Stimulated activated CD4-positive, alpha-beta T cell treated with anti-CD3 and anti-CD28 coated beads, Interleukin-2, amount 100 ng/mL, for 48 hours (primary cell): ENCODE results near the gene CCSAP.
"Not testable (repeated sequence)": the region's sequence is repeated elsewhere in the genome, so short reads cannot be mapped to it uniquely, and the experiment has no call there.

Experiments
- DNase-seq, 2 donors: peaks; one replicate each; pipeline ENCODE4 v3.0.0-alpha.2; 2020

CCSAP gene

DNA sequence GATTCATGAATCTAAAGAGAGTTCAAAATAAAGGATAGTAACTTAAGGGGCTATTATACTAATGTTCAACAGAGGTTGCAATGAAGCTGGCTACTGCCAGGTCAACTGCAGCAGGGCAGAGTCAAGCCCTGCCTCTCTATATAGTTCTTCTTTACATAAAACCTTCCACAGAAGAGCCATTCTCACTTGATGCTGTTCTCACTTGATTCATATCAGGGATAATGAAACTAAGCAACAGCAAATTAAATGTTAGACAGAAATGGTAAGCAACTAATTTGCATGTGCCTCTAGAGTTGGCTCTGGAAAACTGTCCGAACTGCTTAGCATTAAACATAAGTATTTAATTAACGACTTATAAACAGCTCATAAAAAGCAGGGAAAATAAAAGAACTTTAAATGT is 17.4 kb downstream of the CCSAP start:
- DNase-seq, result no peak

DNA sequence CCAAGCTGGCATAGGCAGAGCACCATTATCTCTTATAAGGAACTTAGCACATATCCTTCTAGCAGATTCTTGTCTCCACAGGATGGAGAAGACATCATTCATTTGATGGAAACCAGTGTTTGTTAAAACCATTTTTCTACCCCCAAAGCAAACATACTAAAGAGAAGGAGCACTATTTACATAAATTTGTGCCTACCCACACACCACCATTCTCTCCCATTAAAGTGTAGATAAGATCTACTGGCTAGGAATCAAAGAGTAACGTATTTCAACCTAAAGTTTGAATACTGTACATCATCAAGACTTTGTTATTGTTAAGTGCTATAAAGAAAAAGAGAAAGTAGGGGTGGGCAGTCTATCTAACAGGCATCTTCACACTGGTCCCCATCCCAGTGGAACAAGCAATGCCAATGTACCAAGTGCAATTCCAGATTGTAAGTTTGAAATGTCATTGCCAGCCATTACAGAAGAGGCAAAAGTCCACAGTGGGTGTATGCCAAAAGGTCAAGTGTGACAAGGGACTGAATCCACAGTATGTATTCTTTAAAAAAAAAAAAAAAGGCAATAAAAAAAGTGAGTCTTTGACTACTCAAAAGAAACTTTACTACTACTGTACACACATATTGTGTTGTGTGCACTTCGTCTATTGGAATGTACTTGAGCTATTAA is 18.8 kb downstream of the CCSAP start:
- DNase-seq, result no peak

DNA sequence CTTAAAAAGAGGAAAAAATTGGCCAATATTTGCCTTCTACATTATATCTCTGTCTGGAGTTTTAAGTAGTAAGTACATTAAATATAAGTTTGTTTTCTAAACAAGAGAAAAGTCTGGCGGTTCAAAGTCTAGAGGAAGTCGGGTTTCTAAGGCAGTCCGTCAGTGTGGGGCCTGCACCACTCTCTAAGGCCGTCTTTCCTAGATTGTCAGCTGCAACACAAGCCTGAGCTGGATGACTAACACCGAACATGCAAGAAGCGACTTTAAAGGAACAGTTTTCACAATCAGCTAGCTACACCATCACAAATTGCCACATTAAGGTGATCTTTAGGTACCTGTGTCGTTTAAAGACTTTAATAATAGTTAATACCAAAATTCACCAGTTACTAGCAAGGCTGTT is 19.6 kb downstream of the CCSAP start:
- no peak for DNase-seq

DNA sequence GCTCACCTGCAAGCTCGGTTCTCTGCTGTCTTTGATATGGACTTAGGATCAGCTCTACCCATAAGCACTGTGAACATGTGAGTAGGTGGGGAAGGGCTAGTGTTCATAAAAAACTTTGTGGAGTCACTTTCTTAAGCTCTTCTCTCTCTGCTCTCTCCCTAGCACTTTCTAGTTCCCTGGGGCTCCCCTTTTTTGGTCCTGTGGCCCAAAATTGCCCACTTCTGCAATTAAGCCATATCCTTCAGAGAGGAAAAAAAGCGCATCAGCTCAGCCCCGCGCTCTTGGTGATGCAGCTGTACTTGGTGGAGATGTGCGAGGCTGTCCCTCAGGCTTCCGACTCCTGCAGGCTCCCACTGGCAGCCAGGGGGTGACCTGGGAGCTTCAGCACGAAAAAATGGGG is 23.4 kb downstream of the CCSAP start:
- DNase-seq, result no peak

DNA sequence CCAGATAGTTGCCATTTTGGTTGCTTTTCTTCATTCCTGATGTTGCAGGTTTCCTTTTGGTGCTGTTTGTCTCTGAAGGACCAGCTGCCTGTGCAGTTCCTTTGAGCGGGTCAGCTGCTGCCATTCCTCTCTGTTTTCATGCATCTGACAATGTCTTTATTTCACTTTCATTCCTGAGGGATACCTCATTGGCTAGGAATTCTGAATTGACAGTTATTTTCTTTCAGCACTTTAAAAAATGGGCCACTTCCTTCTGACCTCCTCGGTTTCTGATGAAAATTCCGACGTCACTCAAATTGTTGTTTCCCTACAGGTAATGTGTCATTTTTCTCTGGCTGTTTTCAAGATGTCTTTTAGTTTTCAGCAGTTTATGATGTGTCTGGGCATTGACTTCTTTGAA is 24.8 kb downstream of the CCSAP start:
- no peak for DNase-seq

DNA sequence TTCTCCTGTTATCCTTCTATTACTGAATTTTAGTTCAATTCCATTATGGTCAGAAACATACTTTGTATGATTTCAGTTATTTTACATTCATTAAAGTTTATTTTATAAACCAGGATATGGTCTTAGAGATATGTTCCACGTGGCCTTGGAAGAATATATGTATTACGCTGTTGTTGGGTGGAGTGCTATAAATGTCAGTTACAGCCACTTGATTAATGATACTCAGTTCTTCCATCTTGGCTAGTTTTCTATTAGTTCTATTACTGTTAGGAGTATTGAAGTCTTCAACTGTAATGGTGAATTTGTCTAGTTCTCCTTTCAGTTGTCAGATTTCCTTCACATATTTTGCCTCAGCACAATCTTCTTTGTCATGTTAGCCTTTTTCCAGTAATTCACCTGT is 26.7 kb downstream of the CCSAP start:
- DNase-seq, result no peak

DNA sequence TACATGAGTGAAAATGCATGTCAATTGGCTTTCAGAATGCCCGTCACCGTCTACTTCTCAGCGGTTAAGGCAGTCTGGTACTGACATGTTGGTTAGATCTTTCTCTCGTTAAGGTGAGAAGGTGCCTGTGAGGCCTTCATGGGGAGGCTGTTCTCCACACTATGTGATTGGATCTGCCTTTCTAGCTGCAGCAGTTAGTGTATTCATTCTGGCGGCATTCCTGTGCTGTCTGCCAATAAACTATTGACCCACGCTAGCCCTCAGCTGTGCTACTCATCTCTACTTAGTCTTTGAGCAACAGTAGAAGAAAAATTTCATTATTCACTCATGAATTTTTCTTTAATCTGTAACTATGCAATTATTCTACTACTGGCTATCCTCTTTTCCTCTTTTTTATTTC is 32.0 kb downstream of the CCSAP start:
- DNase-seq, result no peak

DNA sequence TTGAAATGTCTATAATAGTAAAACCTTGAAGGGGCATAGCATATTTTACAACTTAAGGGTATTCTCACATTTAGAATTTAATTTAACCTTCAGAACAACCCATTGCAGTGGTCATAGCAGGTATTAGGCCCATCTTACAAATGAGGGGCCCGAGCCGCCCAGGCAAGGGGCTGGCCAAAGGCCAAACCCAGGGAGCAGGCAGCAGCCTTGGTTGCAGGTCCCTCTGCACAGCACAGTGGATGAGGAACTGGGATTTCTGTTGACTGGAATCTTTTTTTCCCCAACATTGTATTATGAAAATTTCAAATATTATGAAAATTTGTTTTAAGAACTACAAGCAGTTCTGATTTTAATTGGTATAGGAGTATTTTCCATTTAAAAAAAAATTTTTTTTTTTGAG is 33.2 kb downstream of the CCSAP start:
- DNase-seq, result no peak

DNA sequence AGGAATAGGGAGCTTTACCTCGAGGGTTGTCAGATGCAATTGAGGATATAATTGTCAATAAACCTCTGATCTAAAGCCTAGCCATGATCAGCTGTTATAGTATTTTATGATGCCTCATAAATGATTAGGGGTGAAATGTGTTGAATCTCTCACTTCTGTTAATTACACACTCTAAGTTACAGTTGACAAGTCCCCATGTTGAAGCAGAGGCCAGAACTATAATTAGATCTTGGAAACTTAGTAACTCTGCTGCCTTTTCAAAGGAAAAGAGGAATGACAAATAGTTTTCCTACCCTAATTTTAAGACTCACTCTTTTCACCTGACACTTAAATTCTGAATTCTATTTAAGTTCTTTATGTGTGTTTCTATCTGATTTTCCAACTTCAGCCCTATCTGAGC is 33.8 kb downstream of the CCSAP start:
- DNase-seq, result no peak

DNA sequence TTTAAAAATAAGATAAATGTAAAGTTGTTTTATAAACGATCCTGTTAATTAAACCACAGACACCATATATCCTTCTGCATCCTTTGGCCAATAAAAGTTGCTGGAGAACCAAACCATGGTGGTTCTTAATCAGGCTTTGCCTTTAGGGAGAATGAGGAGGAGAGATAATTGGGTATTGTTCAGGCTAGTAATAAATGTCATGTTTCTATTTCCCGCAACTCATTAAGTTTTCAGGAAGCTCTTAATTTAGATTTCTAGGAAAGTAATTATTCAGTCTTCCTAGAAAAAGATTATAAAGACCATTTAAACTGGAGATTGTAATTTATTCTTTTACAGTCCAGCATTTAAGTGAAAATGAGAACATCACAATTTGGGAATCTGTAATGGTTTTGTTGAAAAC is 37.5 kb downstream of the CCSAP start:
- DNase-seq, result no peak

DNA sequence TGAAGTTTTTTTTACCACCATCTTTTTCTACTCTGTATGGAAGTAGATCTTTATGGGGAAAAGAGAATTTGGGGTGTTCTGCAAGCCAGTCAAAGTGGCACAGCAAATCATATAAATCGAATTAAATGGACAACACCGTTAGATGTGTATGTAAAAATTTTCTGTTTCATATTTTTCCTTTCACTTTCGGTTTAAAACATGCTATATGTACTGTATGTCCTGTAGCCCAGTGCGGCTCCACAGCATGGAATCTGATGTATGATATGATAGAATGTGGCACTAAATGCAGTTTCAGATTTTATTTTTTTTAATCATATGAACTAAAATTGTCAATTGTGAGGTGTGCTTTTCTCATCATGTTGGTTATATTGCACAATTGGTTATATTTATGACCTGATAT is 39.0 kb downstream of the CCSAP start:
- DNase-seq, result no peak

DNA sequence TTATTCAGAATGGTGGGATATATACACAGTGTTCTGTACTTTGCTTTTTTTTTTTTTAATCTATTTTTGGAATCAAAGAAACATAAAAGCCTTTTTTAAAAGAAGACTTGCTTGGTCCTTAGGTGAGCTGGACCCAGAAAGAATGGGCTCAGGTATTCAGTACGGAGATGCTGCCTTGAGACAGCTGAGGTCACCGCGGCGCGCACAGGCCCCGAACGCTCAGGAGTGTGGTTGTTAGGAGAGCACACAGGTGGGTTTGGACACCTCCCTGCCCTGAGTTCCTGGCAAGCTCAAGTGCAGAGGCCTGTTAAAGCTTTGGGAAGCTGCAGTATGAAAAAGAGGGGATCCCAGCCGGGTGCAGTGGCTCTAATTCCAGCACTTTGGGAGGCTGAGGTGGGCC is 40.1 kb downstream of the CCSAP start:
- no peak for DNase-seq

DNA sequence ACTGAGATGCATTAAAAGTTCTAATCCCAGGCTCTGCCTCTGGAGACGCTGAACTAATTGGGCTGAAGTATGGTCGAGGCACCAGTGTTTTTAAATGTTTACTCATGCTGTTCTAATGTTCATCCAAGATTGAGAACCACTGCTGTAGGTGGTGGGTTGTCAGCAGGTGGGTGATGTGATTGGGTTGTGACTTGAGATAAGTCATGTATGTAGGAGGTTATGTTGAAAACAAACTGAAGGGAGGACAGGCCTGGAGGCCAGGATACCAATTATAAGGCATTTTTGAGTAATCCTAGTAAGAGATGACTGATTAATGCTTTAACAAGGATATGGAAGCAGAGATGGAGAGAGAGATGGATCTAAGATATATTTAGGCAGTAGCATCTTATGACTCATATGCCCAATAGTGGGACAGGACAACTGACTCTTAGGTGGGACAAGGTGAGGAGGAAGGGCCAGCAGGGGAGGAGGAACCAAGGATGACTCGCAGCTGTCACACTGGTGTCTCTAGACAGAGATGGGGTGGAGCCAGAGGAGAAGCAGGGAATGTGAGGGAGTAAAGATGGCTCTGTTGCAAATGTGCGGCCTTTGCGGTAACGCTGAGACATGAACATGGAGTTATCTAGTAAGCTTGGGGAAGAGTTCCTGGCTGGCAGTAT is 42.6 kb downstream of the CCSAP start:
- no peak for DNase-seq

DNA sequence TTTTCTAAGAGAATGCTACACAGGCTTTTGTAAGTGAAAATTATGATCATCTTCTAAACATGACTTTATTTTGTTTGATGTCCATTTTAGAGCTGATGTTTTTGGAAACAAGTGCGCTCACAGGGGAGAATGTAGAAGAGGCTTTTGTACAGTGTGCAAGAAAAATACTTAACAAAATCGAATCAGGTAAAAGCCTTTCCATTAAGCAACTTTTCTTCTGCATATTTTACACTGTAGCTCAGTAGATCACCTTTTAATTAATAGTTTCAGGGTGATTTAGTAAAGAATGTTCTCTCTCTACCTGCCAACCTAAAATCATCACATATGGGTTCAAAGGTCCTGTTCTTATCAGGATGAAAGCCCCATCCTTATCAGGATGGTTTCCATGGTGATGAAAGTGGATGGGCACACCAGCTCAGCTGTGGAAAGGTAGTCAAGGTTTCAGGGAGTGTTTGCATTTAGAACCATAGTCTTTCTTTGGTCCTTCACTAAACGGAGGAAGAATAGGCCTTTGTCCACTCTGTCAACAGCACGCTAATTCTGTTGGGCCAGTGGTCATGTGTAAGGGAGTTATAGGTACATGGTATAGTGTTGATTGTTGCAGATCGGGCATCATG is 43.9 kb downstream of the CCSAP start:
- no peak for DNase-seq

DNA sequence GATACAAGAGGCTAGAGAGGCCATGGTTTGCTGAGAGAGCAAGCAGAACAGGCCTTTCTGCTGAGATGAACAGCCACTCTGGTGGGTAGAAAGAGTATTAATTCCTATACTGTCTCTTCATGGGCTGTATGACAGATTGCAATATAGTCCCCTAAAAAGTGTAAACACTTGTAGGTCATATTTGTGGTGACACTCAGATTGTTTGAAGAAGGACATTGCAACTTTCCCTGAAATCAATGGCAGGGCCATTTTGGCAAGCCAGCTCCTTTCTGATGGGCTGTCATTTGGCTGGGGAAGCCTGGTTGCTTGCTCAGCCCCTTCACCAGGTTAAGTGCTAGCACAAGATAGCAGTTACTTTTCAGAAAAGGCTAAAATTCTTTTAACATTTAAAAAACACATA is 44.4 kb downstream of the CCSAP start:
- DNase-seq, result no peak

DNA sequence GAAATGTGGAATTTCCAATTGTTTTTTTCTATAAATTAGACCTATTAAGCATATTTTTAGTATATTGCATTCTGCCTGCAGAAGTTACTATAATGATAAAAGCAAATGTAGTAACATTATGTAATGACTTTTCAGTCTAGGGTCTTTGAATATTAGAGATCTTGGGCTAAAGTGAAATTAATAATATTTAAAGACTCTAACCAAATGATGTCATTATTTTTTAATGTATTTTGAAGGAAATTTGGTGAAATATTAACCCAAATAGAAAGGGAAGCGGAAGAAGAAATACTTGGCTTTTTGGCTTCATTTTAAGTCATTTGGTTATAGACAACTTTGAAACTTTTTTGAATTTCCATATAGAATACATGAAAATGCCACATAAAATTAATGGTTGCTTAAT is 45.1 kb downstream of the CCSAP start:
- no peak for DNase-seq

DNA sequence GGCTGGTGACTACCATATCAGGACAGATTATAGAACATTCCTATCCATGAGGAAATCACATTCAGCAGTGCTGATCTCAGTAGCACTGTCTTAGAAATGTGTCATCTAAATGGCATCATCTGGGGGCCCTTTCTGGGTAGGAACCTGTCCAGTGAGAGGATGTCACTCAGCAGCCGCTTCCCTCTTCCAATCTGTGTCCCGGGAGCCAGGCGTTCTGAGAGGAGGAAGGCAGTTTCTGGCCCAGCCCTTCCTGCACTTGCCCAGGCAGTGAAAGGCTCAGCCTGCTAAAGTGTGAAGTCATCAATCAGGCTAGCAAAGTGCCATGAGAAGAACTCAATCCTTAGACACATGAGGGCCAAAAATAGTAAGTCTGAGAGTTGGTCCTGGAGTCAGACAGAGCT is 46.3 kb downstream of the CCSAP start:
- DNase-seq, result no peak

DNA sequence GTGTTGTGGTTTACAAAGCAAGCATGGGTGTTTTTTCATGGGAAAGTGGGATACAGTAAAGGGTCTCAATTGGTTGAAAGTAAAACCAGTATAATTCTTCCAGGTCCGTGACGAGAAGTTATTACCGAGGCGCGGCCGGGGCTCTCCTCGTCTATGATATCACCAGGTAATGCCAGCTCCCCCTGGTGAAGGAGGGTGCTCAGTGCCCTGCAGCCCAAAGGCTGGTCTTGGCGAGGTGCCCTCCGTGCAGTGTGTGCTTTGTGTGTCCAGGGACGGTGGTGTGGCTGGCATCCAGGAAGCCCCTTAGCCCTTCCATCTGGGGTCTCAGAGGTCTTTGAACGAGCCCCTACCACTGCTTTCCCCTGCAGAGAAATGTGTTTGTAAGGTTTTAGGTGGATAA is 47.1 kb downstream of the CCSAP start:
- no peak for DNase-seq

DNA sequence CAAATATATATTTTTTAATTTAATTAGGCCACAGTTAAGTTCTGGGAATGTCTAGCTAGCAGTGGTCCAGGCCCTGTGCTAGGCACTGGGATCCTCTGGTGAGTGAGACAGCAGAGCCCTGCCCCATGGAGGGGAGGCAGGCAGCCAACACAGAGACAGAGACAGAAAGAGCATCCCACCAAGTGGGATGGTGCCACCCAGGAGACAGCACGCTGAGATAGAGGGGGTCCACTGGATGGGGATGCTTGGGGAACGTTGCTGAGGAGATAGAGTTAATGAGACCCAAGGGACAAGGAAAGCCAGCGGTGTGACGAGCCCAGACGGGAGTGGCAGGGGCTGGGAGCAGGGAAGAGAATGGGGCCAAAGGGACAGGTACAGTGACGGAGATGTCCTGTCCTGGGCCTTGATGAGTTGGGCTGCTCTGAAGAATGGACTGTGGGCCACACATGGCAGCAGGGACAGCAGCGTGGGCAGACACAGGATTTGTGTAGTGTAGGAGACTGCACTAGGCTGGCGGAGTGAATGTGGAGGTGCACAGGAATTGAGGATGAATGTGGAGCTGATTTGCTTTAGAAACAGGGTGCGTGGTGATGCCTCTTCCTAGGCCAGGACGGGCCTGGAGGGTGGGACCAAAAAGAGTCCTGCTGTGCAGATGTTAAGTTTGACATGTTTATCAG is 49.2 kb downstream of the CCSAP start:
- no peak for DNase-seq

DNA sequence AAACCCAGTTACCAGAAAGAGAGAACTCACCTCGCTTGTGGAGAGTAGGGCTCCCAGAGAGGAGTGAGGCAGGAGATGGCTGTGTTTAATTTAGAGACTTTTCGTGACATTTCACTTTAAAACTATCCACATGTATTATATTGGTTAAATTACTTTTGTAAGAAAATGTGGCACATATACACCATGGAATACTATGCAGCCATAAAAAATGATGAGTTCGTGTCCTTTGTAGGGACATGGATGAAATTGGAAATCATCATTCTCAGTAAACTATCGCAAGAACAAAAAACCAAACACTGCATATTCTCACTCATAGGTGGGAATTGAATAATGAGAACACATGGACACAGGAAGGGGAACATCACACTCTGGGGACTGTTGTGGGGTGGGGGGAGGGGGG is 51.2 kb downstream of the CCSAP start:
- not testable (repeated sequence) for DNase-seq

DNA sequence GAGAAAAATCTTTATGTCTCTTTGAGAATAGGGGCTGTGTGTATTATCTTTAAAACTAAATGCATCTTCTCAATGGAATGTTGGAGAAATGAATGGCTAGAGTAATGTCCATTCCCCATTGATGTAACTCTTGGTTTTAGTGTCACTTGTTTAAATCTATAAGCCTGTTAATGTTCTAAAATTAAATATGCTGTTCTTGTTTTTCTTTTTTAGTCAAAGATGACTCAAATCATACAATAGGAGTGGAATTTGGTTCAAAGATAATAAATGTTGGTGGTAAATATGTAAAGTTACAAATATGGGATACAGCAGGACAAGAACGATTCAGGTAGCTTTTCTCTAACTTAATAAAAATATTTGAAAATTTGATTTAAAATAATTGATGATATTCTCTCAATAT is 54.3 kb downstream of the CCSAP start:
- no peak for DNase-seq

DNA sequence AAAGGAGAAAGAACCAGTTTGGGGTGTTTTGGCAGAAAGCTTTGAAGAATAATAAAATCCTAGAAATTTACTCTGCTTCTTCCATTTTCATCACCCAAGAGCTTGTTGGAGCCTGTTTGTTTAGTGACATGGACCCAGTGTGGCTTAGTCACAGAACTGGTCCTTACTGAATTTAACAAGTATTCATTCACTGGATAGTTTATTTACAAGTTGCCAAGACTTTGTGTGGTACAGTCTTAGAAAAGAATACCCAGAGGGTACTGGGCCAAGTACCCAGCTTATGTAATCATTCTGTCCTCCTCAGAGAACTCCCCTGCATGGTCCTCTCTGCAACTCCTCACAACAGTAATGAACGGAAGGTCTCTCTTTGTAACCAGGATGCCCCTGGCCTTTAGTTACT is 55.6 kb downstream of the CCSAP start:
- no peak for DNase-seq

DNA sequence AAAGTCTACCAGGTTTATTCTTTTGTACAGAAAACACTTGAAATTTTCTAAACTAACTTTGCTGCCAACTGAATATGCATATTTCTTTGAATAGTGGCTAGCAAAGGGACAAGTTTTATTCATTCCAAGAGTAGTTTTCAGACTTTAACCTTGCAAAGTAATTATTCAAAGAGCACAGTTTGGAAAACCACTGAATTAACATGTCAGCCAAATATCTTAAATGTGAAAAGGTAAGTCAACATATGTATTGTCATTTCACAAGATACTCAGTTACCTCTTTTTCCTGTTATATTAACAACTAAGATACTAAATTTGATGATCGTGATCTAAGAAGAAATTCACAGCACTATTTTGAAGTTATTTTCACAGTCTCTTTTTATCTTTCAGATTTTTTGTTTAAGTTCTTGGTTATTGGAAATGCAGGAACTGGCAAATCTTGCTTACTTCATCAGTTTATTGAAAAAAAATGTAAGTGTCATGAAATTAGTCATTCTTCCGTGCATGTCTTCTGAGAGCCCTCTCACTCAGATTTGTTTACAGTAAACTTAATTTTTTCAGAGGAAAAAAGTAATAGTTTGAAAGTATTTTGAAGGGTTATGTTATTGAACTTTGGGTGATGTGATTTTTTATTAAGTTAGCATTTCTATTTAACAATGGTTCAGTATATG is 56.6 kb downstream of the CCSAP start:
- DNase-seq, result no peak

DNA sequence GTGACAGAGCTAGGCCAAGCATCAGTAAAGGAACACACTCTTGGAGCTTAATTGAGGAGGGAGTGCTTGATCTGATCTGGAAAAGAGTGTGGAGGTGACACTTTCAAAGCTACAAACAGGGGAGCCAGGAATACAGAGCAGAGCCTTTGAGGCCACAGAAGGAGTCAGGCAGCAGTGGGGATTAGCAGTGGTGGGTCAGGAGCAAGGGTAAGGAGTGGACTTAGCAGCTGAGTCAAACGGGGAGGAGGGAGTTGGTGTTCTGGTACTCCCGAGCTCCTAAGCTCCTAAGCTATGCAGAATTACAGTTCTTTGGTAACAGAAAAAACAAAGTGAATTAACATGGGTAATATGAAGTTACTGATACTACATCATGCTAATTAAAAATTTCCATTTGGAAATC is 57.4 kb downstream of the CCSAP start:
- DNase-seq, result no peak
